ENCODE measurements around the gene SLC16A2.
"Not testable (repeated sequence)": the region's sequence is repeated elsewhere in the genome, so short reads cannot be mapped to it uniquely, and the experiment has no call there.

Gene SLC16A2

DNA sequence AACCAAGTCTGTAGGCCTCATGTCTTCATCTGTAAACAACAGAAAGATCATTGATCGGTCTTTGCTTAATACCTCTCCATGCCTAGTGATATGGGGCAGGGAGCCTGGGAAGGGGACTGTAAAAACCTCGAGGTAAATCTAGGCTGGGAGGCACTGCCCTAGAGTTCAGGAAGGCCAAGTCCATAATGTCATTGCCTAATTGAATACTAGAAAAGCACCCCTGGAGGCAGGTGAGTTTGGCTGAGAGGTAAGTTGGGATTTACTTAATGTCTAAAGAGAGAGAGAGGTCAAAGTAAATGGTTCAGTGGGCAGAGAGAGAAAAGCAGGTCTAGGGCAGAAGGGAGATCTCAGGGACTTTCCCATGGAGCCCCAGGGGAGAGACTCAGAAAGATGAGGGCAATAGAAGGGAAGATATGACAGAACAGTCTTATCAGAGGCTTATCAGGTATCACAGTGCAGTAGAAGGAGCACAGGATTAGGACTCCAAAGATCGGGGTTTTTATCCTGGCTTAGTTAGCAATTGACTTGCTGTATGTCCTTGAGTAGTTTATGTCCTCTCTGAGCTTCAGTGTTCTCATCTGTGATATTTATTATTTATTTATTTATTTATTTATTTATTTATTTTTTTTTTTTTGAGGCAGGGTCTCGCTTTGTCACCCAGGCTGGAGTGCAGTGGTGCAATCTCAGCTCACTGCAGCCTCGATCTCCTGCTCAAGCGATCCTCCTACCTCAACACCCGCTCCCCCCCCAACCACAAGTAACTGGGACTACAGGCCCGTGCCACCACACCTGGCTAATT, 85.2 kb downstream of the SLC16A2 start:
- DNase-seq (ENCODE audit: low read depth): no peak

DNA sequence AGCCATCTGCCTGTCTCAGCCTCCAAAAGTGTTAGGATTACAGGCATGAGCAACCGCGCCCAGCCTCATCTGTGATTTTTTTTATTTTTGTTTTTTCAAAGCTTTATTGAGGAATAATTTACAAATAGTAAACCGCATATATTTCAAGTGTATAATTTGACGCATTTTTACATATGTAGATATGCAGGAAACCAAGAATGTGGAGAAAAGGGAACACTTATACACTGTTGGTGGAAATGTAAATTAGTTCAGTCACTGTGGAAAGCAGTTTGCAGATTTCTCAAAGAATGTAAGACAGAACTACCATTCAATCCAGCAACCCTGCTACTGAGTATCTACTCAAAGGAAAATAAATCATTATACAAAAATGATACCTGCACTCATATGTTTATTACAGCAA, 85.9 kb downstream of the SLC16A2 start:
- DNase-seq (ENCODE audit: low read depth): no peak

DNA sequence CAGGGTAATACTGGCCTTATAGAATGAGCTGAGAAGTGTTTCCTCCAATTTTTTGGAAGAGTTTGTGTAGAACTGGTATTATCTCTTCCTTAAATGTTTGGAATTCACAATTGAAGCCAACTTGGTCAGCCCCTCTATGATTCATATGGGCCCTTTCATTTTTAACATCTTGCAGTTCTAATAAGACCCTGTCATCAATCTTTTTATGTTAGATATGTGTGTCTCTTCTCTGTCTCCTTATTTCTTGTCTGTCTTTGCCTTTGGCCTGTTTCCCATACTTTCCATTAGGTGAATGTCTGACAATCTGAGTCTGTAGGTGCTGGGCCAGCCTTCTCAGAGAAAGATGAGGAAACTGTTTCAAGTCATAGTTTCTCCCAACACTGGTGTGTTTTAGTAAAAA, 88.7 kb downstream of the SLC16A2 start:
- DNase-seq (ENCODE audit: low read depth): no peak

DNA sequence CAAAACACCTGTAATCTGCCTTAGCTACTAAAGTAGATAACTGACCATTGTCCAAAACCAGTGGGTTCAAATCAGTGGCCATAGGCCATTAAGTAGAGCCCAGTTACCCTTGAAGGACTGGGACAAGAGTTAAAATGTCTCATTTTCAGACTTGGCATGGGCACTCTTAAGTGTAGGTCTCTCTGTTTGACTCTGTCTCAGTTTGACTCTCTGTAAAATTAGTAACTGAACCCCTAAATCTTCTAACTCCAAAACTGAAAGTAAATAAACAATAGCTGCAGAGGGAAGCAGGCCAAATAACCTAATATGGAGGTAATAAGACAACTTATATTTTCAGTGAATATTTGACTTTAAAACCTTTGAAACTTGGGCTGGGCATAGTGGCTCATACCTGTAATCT, 89.1 kb downstream of the SLC16A2 start:
- no peak for DNase-seq (ENCODE audit: low read depth)

DNA sequence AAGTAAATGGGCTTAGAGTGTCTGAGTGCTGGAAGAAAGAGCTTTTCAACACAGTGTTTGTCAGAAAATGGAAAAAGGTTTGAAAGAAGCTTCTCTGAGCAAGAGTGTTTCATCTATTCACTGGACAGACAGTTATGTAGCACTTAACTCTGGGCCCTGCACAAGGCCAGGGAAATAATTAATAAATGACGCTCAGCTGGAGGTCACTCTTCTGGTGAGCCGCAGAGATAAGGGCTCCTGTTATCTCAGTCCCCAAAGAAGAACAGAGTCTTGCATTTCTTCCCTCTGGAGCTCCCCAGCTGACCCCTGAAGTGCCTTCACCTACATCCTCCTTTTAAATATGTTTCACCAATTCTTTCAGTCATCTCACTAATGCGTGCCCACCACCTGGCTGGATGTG, 90.4 kb downstream of the SLC16A2 start:
- no peak for DNase-seq (ENCODE audit: low read depth)

DNA sequence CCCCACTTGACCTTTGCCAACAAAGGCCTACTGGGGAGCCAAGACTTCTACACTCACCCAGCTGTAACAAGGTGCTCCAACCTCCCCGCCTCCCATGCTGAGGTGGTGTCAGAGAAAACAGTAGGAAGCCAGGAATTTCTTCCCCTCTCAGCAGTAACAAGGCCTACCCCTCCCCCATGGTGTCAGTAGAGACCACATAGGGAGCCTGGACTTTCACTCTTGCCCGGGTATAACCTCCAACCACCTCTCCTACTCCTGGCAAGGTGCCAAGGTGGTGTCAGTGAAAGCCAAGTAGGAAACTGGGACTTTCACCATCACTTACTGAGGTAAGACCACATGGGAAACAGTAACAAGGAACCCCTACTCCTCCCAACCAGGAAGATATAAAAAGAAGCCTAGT, 93.1 kb downstream of the SLC16A2 start:
- no peak for DNase-seq (ENCODE audit: low read depth)

DNA sequence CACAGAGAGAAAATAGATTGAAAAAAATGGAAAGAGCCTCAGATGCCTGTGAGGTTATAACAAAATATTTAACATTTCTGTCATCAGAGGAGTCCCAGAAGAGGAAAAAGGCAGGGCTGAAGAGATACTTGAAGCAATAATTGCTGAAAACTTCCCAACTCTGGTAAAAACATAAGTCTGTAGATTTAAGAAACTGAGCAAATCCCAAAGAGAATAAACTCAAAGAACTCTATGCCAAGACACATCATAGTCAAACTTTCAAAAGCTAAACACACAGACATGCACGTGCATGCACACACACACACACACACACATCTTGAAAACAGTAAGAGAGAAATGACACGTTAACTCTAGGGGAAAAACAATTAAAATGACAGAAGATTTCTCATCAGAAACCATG, 94.1 kb downstream of the SLC16A2 start:
- DNase-seq (ENCODE audit: low read depth): no peak

DNA sequence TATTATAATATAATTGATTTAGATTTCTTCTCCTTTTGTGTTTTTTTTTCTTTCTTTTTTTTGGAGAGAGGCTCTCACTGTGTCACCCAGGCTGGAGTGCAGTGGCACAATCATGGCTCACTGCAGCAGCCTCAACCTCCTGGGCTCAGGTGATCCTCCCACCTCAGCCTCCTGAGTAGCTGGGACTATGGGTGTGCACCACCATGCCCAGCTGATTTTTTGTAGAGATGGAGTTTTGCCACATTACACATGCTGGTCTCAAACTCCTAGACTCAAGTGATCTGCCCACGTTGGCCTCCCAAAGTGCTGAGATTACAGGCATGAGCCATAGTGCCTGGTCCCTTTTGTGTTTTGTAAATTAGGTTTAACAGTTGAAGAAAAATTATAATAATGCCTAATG, 94.7 kb downstream of the SLC16A2 start:
- not testable (repeated sequence) for DNase-seq (ENCODE audit: low read depth)

DNA sequence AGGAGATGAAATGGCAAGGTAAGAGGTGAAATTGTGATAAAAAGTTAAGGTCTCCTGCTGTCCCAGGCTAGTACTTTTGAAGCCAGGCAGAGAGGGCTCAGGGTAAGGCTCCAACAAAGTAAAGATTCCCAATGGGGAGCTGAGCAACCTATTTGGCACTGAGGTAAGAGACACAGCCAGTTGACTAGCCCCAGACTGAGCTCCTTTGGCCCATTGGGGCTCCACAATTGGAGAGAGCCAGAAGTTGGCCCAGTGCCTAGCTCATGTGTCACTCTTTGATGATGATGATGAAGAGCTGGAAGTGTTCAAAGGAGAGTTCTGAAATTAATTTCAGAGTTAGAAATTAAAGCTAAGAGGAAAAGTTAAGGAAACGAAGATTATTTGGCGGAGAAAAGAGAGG, 98.6 kb downstream of the SLC16A2 start:
- DNase-seq (ENCODE audit: low read depth): no peak

DNA sequence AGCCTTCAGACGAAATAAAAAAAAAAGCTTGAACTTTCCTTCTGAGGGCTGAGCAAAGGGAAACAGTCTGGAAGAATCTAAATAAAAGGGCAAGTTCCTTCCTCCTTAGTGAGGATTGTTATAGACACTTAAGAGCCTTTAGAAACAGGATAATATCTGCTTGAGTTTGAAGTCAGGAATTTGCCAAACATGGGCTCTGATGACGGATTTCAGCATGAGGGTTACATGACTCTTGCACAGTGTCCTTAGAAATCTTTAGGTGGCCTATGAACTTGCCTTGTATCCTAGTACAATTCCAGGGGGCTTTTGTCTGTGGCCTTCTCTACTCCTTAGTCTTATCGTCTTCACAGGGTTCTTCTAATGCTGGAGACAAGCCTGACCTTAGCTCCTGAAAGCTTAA, 99.0 kb downstream of the SLC16A2 start:
- no peak for DNase-seq (ENCODE audit: low read depth)

DNA sequence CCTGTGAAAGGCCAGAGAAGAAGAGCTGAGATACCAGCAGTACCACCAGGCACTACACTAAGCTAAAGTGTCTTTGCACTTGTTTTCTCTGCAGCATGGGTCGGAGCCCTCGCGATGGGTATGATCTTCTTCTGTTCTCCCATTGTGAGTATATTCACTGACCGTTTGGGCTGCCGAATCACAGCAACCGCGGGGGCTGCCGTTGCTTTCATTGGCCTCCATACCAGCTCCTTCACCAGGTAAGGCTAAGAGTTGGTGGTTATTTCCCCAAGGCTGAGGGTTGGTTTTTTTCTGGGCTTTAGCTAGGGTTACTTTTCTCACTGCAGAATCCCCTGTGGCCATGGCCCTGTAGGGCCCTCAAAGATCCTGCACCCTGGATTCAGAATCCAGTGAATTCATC, 99.6 kb downstream of the SLC16A2 start:
- no peak for DNase-seq (ENCODE audit: low read depth)

DNA sequence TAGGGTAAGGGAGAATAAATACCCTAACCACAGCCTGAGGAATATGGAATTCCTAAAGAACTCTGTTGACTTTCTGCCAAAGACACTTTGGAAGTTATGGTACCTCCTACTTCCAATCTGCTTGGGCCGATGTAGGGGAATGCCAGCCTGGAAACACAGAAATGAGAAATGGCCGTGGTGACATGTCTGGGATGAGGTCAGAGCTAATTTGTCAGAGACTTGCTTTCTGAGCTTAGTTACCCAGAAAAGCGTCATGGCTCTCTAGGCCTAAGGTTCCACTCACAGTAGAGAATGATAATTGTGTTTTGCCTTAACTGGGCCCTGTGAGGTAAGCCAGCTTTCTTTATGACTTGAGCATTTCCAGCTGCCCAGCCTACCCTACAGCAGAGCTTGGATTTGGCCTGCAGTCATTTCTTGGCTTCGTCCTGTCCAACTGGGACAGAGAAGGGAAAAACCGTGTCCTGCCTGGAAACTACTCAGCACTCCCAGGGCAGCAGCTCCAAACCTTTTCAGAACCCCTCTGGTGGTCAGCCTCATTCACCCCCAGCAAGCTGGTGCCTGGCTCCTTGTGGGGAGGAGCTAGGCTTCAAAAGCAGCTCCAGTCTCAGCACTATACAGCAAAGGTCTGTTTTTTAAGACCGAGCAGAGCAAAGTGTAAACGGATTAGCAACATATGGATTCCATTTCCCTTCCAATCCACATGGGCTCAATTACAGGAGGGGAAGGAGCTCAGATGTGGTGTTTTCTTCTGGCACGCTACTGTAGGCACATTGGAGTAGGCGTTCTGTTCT, 100.9 kb downstream of the SLC16A2 start:
- no peak for DNase-seq (ENCODE audit: low read depth)

DNA sequence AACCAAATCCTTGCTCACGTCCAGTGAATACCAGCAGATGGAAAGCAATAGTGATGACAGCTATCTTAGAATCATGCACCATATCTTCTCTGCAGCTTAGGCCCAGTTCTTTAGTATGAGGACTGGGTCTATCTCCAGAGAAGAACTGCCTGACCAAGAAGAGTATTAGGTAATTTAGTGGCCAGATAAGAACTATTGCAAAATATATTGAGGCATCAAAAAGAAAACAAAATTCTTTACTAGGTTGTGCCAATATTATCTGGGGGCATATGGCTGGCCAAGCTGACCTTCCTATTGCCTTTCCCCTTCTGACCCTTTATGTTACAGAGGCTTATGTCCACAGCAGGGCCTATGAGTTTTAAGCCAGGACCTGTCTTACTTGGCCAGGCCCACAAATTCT, 101.9 kb downstream of the SLC16A2 start:
- no peak for DNase-seq (ENCODE audit: low read depth)

DNA sequence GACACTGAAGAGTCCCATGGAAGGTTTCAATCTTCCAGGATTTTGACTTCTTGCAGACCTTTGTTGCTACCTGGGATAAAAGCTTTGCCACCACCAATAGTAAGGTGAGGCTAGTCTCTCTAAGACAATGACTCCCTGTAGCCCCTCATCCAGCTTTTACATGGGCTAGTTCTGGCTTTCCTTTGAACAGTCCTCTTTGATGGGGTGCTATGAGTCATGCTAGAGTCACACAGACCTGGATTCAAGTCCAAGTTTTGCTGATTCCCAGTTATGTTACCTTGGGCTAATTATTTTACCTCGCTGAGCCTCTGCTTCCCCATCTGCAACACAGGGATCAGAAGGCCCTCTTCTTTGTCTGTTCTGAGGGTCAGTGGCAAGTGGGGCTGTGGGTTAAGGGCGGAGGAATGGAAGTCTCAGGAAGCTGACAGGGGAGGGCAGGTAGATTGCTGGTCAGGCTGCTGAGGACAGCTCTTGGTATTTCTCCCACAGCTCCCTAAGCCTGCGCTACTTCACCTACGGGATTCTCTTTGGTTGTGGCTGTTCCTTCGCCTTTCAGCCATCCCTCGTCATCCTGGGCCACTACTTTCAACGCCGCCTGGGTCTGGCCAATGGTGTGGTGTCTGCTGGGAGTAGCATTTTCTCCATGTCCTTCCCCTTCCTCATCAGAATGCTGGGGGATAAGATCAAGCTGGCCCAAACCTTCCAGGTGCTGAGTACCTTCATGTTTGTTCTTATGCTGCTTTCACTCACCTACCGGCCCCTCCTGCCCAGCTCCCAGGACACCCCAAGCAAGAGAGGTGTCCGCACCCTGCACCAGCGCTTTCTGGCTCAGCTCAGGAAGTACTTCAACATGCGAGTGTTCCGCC, 102.8 kb downstream of the SLC16A2 start:
- no peak for DNase-seq (ENCODE audit: low read depth)

DNA sequence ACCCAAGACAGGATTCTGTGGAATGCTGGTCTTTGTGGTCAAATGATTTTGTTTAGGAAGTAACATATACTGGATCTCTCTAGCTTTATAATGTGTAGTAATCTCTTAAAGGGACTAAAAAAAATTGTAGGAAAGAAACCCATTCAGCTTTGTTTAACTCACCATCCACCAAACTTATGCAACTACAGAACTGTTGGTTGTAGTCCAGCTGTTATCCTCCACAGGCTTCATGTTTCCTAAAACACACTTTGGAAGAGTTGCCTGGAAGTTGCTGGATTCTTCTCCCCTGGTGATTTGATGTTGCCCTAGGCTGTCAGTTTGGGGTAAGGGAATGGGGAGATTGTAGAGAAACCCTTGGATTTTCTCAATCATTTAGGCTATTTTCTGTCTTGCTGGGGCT, 103.8 kb downstream of the SLC16A2 start:
- no peak for DNase-seq (ENCODE audit: low read depth)

DNA sequence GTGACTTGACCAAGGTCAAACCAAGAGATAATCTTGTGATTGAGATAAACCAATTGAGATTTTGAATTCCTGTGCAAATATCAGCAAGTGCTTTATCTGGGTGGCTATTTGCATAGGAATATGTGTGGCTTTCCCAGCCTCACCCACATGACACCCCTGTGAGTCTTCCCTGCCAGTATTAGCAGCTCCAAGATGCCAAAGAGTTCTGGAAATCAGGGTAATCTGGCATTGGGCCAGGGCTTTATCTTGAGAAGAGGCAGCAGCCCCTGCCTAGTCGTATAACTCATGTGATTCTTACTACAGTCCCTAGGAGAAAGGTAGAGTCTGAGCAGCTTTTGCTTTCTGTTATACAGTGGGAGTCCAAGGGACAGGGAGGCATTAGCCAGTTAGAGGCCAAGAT, 105.5 kb downstream of the SLC16A2 start:
- DNase-seq (ENCODE audit: low read depth): no peak

DNA sequence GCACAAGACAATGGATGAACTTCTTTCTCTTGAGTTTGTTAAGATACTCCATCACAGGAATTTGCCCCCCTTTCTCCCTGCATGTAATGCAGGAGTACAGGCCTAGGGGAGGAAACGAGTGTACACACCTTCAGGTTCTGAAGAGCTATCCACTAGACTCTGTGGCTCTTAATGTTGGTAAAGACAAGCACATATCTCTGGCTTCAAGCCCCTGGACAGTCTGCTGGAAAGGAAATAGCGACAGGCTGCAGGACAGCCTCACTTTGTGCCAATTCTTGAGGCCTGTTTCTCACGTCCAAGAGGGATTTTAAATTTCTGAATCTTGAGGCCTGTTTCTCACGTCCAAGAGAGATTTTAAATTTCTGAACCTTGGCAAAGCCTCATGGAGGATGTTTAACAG, 106.1 kb downstream of the SLC16A2 start:
- DNase-seq (ENCODE audit: low read depth): no peak

DNA sequence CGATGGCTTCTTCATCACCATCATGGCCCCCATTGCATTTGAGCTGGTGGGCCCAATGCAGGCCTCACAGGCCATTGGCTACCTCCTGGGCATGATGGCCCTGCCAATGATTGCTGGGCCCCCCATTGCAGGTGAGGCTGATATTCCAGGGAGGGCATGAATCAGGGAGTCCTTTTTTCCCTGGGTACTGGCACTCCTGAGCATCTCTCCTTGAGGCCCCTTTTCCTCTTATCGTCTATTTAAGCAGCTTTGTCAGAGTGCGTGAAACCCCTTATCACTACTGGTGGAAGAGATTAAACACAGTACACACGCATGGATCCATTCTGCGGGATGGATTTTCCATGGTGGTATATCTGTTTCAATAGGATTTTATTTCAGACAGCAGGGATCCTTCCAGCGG, 108.0 kb downstream of the SLC16A2 start:
- no peak for DNase-seq (ENCODE audit: low read depth)

DNA sequence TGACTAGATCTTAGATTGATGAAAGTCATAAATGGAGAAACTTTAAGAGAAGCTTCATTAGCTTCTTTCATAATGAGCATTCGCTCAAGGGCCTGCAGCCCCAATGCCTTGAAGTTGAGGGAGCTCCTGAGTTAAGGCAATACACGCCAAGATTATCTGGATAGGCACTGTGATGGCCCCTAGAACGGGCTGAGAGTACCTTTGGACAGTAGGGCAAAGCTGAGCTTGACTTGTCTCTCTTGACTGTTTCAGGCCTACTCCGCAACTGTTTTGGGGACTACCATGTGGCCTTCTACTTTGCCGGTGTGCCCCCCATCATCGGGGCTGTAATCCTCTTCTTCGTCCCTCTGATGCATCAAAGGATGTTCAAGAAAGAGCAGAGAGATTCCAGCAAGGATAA, 109.8 kb downstream of the SLC16A2 start:
- DNase-seq (ENCODE audit: low read depth): no peak

DNA sequence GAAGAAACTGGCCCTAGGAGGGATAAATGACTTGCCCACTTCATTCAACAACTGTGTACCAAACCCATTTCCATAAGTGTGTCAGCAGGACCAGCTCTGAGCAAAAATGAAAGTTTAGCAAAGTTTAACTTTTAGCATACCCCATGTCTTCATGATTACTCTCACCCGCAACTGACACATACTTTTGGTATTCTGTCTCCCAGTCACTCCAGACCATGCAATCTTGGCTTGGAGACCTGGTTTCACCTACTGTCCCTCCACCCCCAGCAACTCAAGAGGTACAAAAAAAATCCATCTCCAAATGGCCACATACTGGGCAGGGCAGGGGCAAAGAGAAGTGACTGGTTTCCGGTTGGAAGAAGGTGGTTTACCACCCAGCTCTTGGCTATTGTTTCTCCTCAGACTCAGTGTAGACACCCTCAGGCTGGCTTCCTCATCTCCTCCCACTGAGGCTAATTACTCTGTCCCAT, 113.3 kb downstream of the SLC16A2 start:
- DNase-seq (ENCODE audit: low read depth): no peak

DNA sequence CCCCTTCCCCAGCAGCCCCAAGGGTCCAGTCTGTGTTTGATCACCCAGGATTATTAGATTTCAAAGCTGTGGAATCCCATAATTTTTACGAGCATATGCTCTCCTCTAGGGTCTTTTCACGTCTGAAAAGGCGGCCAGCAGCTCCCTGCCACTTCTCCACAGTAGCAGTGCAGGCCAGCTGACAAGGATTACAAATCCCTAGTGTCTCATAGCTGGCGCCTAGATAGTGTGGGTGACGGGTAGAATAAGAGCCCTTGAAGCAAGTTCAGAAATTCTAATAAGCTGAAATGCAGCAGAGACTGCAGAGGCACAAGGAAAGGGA, 113.8 kb downstream of the SLC16A2 start:
- DNase-seq (ENCODE audit: low read depth): no peak

DNA sequence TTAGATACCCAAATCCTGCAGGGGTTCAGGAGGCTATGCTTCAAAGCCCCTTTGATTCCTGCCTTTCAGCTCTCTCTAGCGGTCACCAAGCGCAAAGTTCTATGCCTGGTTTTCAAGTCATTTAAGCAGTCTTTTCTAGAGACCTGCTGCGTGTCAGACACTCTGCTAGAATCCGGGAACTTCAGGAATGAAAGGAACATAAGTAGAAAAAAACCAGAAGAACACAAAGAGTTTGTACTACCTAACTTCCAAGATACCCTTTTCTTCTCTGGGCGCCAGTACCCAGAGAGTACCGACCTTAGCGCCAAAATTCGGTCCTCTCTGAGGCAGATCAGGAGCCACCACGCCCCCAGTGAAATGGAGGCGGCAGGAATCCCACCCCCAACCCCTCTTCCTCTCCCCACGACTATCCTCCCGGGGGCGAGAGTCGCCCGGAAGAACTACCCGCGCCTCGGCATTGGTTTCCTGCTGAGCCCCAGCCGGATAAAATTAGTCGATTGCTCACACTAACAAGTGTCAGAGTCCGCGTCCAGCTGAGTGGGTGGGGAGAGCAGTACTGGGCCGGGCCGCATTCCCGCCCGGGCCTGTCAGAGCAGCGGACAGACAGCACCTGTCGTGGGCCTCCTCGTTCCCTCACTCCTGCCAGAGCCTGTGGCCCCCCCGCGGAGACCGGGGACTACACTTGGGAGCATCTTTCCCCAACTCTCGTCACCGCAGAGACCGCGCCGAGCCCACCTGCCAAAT, 114.3 kb downstream of the SLC16A2 start:
- peak; percentile 8 for DNase-seq (ENCODE audit: low read depth)
